ENCODE results near the gene TIGAR. TPM values are rescaled to one million over a fixed set of nuclear protein-coding genes. Genes with fewer than 3 reads are reported as not detected.

Gene TIGAR
- total RNA-seq, 1 donor from 2014 or later = 3.0 TPM

DNA sequence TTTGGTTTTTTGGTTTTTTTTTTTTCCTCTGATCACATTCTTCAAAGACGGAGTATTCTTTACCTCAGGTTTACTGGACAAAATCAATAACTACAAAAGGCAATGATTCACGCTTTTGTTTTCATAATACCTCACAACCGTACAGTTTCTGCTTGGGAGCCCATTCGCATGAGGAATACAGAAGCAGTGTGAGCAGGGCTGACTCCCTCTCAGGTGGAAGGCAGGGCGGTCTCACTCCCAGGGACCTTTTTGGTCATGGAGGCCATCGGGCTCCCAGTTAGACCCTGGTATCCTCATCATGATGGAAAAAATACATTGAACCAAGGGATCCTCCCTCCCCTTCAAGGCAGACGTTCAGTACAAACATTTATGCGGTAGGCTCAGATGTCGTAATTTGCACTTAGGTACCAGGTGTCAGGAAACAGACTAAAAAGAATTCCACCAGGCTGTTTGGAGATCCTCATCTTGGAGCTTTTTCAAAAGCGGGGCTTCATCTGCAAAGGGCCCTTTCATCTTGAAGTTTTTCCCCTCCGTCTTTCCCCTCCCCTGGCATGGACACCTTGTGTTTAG, 19.0 kb upstream of the TIGAR start:
- ATAC-seq (no peak), DNase-seq (ENCODE audit: low spot score) (no peak)

DNA sequence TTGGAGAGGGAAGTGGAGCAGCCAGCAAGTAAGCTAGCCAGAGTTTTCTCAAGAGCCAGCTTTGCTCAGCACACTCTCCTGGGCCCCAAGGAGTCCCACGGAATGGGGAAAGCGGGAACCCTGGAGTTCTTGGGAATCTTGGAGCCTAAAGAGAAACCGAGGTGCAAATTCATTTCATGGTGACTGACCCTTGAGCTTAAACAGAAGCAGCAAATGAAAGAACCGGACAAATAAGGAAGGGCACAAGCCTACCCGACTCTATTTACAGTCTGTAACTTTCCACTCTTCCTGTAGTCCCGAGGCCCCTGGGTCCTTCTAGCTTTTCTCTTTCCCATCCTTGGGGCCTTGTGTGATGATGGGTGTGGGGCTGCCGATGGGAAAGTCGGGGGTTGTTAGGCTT, 18.1 kb upstream of the TIGAR start:
- DNase-seq (ENCODE audit: low spot score) (no peak), ATAC-seq (no peak)

DNA sequence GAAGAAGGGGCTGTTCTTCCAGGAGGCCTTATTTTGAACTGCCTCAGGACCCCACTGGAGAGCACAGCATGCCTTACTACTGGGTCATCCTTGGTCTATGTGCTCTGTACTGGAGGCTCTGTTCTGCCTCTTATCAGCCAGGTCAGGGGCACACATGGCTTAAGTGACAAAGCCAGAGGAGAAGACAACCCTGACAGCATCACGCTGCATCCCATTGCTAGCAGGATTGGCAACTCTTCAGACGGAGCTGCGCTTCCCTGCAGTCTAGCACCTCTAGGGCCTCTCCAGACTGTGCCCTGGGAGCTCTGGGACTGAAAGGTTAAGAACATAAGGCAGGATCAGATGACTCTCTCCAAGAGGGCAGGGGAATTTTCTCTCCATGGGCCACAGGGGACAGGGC, 17.3 kb upstream of the TIGAR start:
- no peak for DNase-seq (ENCODE audit: low spot score)

DNA sequence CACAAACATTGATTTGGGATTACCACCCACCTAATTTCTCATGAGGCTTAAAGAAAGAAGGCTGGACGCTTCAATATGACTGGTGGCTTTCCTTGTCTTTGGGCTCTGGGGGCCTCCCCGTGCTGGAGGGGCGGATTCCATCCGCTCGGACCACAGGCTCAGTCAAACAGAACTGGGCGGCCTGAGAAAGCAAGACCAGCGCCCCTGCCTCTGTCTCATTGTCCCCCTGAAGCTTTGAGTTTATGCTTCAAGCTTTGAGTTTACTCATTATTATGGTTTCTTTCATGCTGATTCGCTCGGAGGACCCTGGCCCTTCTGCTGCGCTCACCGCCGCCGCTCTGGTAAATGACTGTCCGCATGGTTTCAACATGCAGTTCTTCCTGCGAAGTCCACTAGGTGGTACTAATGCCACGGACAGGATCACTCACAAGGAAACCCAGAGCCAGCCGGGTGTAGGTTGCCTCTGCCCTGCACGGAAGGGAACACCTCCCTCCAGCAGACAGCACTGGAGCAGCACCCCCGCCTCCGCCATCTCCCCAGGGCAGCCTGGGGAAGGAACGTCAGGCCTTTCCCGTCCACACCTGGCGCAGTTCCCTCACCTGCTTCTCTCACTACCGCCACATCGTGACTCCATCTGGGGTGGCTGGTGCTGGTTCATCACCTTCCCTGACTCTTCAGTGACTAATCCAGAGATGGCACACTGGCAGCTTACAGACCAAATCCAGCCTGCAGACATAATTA, 13.2 kb upstream of the TIGAR start:
- peak; percentile 99 for ATAC-seq
- DNase-seq (ENCODE audit: low spot score) = peak; percentile 61

More for the DNA sequence above, 17.3 kb upstream of the TIGAR start:
- no peak for ATAC-seq

DNA sequence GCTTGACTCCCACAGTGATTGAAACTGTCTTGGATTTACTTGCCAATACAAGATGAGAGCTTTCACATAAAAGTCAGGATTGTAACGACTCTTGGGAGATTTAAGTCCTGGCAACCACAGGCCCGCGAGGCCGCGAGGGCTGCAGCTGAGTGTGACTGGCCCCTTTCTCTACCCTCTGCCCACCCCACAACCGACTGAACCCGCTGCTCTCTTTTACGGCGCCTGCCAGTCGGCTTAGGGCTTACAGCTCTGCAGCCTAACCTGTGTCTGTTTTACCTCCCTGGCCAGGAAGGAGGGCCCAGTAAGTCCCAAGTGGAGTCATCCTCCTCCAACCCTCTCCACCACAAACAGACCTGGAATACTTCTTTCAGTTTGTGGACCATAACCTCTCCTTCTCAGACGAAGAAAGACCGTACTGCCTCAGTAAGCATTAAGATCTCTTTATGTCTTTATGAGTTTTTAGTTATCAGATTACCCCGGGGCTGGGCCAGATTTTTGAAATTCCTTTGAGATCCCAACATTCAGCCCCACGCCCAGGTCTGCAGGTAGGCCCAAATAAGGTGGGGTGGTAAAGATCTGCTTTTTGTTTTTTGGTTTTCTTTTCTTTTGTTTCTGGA, 12.6 kb upstream of the TIGAR start:
- DNase-seq (ENCODE audit: low spot score) (no peak), ATAC-seq (no peak)

DNA sequence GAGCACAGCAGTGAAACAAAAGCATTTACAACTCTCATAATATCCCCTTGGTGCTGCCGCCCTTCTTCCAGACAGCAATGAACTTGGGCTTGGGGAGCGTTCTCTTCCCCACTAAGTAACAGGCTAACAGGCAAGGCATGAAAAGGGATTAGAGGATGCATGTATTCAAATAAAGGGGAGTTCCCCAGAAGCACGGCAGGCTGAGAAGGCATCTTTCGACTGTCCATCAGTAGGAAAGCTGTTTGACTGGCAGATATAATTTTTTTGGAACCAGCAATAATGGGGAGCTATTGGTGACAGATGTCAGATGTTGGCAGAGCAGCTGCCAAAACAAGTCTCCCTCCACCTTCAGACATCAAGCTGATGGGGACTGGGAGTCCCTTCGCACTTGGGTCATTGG, 9.2 kb upstream of the TIGAR start:
- DNase-seq (ENCODE audit: low spot score) = no peak
- no peak for ATAC-seq

DNA sequence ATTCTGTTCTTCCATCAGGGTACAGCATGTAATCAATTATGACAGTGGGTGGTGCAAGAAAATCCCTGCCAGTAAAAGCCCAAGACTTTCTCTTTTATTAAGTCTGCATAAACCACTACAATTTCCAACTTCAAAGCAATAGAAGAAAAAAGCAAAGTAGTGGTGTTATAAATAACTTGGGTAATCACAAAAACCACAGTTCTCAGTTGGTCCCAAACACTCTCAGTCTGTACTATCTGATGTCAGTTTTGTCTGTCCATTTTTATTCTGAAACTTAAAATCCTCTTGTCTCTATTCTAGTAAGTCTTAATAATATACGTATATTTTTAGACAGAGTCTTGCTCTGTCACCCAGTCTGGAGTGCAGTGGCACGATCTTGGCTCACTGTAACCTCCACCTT, 8.8 kb upstream of the TIGAR start:
- ATAC-seq = no peak
- DNase-seq (ENCODE audit: low spot score) = no peak

DNA sequence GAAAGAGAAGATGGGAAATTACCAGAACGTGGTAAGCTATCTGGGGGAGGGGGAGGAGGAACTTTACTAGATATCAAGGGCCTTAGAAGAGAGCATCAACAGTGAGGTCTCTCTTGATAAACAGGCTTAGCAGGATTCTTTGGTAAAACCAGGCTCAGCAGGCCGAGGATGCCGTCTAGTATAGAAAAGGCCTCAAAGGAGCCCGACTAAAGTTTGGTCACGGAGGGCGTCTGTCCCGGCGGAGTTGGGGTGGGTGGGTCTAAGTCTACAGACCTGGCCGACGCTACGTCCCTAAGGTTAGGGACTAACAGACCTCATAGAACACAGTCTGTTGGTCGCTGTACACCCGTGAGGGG, 538 bp upstream of the TIGAR start:
- ATAC-seq (peak; percentile 31), DNase-seq (ENCODE audit: low spot score) (no peak)

DNA sequence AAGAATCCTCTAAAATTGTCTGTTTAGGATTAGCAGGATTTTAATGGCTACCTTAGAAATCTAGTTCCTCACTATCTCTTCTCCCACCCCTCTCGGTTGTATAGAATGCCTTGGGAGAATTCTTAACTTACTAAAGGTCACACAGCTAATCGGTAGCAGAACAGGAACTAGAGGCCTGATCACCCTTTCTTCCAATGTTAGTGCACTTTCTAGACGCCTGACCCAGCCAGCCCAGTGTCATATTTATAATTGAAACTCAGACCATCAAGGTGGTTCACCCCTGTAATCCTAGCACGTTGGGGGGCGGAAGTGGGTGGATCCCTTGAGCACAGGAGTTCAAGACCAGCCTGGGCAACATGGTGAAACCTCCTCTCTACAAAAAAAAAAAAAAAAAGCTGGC, 1.7 kb downstream of the TIGAR start:
- DNase-seq (ENCODE audit: low spot score) = no peak
- ATAC-seq = no peak

DNA sequence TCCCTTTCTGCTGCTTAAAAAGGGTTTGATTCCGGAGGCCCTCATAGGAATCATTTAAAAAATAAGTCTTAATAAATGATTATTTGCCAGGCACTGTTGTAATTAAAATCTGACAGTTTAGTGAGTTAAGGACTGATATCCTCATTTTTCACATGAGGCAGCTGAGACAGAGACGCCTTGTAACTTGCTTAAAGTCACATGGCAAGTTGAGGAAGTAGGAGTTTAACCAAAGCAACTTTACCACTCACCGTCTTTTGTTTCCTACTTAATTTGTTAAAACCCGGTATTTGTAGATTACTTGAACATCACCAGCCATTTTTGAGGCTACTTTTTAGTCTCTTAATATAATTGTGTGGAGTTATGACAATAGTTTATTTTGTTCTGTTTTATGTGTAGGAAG, 2.4 kb downstream of the TIGAR start:
- ATAC-seq (no peak), DNase-seq (ENCODE audit: low spot score) (no peak)

DNA sequence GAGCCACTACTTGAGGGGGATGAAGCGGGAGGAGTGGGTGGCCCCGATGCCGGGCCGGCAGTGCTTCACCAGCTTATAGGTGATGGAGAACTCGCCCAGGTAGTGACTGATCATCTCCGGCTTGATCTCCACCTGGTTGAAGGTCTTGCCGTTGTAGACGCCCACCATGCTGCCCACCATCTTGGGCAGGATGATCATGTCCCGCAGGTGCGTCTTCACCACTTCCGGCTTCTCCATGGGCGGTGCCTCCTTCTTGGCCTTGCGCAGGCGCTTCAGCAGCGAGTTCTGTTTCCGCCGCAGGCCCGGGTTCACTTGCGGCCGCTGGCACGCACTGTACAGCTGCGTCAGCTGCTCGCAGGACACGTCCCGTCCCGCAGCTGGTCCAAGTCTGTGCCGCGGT, 3.4 kb downstream of the TIGAR start:
- no peak for DNase-seq (ENCODE audit: low spot score)

DNA sequence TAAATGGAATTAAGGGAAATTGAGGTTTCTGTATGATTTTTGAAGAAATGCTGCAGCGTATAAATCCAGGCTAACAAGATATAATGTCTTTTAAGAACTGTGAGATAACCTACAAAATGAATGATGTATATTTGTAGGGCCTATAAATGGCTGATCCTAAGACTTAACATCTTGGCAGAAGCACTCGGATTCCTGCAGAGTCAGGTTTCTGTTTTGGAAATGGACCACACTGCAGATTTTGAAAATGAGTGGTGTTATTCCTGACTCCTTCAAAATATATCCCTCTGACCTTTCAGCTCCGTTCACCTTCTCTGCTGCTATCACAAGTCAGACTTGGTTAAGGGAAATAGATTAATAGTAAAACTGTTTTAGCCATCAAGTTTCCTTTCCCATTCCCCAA, 5.0 kb downstream of the TIGAR start:
- ATAC-seq (no peak), DNase-seq (ENCODE audit: low spot score) (no peak)

More for the DNA sequence above, 3.4 kb downstream of the TIGAR start:
- ATAC-seq = no peak

DNA sequence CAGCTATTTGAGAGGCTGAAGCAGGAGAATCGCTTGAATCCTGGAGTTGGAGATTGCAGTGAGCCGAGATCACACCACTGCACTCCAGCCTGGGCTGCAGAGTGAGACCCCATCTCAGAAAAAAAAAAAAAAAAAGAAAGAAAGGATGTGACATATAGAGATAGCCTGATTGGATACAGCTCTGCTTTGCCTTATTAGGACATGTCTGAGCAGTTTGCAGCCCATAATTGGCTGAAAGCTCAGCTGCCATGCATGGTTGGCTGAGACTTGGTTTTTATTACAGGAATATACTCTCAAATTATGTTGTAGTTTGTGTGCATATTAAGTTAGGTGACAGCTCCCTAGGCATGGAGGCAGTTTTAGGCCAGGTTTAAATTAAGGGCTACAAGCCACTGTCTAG, 6.3 kb downstream of the TIGAR start:
- ATAC-seq = no peak
- DNase-seq (ENCODE audit: low spot score) = no peak

DNA sequence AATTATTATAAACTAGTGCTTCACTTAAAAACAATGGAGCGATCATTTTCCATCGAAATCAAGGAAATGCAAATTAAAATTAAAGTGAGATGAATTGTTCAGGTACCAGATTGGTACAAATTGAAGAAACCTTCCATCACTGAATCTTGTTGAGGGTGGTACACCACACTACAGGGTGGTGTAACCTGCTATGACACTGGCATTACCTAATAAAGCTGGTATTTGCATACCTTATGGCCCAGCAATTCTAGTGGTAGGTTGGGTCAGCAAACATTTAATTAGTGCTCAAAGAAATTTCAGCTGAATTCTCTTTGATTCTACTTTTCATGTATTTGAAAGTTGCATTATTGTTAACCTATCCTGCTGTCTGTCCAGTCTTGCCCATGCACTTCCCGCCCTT, 9.2 kb downstream of the TIGAR start:
- DNase-seq (ENCODE audit: low spot score) (no peak), ATAC-seq (no peak)

DNA sequence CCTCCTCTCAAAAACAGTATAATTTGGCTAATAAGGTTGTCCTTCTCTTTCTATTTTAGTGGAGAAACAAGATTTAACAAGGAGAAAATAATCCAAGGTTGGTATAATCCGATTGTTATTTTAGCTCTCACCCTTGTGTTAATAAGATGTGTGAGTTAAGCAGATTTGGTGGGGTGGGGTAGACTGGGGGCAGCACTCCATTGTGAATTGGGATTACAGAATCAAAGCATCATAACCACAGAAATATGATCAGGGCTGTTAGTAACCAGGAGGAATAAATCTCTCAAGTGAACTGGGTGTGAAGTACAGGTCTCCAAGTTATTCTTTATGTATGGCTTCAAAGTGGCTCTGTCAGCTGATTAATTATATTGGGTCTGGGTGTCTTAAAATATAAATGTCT, 10.2 kb downstream of the TIGAR start:
- DNase-seq (ENCODE audit: low spot score) (no peak), ATAC-seq (no peak)

DNA sequence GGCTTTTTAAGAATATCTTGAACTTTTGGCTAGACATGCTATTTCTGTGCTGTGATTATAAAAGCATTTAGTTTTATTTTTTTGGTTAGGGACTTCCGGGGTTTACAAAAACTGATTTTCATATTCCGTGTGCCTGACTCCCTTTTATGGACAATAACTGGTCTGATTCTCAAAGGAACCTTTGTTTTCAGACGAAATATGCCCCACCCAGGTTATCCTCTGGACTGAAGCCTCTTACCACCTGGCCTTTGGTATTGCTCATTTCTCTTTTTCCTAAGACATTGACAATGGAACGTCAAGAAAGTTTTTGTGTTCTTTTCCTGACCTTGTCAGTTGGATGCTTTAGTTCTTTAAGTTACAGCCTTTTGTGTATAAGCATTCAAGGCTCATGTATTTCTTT, 10.8 kb downstream of the TIGAR start:
- DNase-seq (ENCODE audit: low spot score) (no peak), ATAC-seq (no peak)

DNA sequence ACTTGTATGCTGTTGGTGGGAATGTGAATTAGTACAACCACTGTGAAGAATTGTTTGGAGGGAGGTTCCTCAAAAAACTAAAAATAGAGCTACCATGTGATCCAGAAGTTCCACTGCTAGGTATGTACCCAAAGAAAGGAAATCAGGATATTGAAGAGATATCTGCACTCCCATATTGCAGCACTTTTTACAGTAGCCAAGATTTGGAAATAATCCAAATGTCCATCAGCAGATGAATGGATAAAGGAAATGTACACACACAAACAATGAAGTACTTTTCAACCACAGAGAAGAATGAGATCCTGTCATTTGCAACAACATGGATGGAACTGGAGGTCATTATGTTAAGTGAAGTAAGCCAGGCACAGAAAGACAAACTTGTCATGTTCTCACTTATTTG, 25.9 kb downstream of the TIGAR start:
- ATAC-seq = no peak

DNA sequence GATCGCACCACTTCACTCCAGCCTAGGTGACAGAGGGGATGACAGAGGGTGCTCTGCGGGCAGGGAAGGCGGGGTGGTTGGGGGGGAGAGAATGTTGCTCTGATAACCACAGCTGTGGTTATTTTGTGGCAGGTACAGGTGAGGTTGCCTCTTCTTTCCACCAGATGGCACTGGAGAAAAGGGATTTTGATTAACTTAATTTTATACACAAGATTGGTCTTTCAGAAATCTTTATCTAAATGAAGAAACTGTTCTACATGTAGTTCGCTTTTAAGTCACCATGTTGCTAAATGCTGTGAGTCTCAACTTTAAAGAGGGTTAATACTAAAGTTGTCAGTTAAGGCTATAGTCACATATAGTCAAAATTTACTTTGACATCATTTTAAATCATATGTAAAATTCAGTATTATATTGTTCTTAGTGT, 32.8 kb downstream of the TIGAR start:
- peak; percentile 70 for ATAC-seq

More for the DNA sequence above, 25.9 kb downstream of the TIGAR start:
- DNase-seq (ENCODE audit: low spot score) = no peak

DNA sequence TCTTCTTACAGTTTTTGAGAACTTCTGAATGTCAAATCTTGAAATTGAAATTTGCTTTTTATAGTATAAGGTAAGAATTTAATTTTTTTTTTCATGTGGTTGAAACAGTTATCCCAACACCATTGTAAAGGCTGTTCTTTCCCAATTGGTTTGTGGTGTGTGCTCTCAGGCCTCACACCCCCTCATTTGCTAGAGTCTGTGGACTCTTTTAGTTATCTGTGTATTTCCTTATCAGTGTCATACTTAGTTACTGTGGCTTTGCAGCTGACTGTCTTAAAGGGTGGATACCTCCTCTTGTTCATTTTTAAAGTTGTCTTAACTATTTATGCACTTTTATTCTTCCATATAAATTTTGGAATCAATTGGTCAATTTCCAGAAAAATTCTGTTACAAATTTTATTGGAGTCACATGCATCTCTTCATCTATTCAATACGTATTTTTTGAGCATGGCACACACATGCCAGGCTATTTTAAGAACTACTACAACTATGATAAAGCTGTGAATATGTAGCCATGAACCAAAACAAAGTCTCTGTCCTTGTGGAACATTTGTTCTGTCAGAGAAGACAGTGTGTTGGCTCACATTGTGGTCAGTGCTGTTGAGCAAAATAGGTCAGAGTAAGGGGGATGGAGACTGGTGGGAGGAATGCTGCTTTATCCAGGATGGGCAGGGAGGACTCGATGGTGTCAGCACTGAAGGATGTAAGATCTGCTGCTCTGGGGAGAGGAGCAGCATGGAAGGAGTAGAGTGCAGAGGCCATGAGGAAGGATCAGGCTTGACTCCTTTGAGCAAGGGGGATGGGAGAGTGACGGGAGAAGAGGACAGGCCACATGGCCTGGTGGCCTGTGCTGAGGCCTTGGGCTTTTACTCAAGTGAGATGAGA, 34.4 kb downstream of the TIGAR start:
- no peak for ATAC-seq
- DNase-seq (ENCODE audit: low spot score) = no peak

More for the DNA sequence above, 32.8 kb downstream of the TIGAR start:
- DNase-seq (ENCODE audit: low spot score) = no peak

DNA sequence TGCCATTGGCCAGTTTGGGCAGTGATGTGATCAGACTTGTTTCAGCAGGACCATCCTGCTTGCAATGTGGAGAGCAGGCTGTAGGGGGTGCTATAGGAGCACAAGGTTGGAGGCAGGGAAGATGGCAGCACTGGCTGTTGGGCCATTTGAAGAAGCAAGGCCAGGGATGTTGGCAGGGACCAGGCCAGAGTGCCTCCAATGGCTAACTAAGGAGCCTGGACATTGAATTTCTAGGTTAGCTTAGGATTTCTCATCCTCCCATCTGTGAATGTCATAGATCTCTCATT, 35.0 kb downstream of the TIGAR start:
- ATAC-seq (no peak), DNase-seq (ENCODE audit: low spot score) (no peak)

DNA sequence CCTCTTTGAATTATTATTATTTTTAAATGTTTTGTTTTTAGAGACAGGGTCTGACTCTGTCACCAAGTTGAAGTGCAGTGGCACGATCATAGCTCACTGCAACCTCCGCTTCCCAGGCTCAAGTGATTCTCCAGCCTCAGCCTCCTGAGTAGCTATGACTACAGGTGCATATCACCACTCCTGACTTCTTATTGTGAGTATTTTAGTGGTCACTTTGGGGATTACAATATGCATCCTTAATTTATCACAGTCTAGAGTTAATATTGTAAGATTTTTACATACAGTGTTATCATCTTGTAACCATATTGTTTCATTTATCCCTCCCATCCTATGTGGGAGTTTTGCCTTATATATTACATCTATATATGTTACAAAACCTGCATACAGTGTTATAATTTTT, 45.1 kb downstream of the TIGAR start:
- no peak for DNase-seq (ENCODE audit: low spot score)
- no peak for ATAC-seq

DNA sequence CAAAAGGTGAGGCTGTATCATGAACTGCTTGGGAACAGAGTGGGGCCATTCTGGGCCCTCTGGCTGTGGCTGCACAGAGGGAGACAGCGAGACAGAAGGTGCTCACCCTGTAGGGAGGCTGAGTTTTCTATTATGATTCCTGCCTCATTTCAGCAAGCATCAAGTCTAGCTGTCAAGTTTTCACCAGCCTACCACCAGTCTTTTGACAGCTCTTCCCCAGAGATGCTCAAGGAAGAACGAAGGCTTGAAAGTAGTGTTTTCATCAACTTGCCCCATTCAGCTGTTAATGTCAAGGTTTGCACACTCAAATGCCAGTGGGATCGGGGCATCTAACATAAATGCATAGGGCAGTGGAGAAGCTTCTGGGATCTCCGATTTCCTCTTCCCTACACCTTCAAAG, 48.5 kb downstream of the TIGAR start:
- ATAC-seq (no peak), DNase-seq (ENCODE audit: low spot score) (no peak)

Data from left lobe of liver (tissue), 2 donors.